ENCODE data around the gene MRPL23. TPM values are rescaled to one million over a fixed set of nuclear protein-coding genes. Genes with fewer than 3 reads are reported as not detected.

Gene MRPL23
- total RNA-seq, 1 experiment from 2014 or later = 123 TPM

DNA sequence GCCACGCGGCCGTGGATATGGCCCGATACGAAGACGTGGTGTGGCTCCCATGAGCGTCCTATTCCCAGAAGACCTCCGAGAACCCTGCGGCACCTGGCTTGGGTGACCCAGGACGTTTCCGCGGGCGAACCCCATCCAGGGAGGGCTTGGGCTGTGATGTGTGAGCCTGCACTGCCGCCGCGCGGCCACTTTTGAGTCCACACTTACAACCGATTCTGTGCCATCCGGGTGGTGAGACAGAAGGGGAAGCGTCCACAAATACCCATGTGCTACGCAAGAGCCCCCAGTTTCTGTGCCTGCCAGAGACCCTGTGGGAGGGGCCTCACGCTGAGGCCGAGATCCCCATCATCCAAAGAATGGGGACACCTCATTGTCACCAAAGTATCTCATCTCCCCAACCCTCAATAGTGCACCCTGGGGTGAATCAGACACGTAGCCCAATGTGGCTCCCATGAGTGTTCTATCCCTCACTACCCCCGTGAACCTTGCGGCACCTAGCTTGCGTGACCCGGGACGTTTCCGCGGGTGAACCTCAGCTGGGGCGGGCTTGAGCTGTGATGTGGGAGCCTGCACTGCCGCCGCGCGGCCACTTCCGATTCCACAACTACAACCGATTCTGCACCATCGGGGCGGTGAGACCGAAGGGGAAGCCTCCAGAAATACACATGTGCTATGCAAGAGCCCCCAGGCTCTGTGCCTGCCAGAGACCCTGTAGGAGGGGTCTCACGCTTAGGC lies 55.1 kb downstream of the MRPL23 start:
- intact Hi-C loops (cut with micrococcal nuclease; ENCODE audit: unreplicated experiment) = no loop called here
- H3K9me3 ChIP-seq (ENCODE audit: control insufficient read depth, insufficient read depth, low read depth, low read length) = no peaks in the 10 kb centered on the region
- H3K27ac ChIP-seq (ENCODE audit: low read length) = no peak overlapping the region
- H3K27me3 ChIP-seq (ENCODE audit: control insufficient read depth, insufficient read depth, low read length) = no peaks in the 10 kb centered on the region
- ATAC-seq (peak; percentile 49), DNase-seq (ENCODE audit: low read depth, low spot score) (no peak)
- H3K4me3 ChIP-seq (ENCODE audit: low read depth in 2 of 2, low read length in 2 of 2) = no peak overlapping the region
- TF ChIP-seq SIN3A (IDR thresholded peaks at IDR 0.05; ENCODE audit: borderline replicate concordance, insufficient read depth, low read depth, low read length) (no peak), TCF7L2 (IDR thresholded peaks at IDR 0.05; ENCODE audit: low read depth, low read length) (no peak), REST (IDR thresholded peaks at IDR 0.05; ENCODE audit: insufficient read depth in 1 of 2, low read depth in 2 of 2, low read length in 1 of 2) (no peak), POLR2AphosphoS5 (IDR thresholded peaks at IDR 0.05; ENCODE audit: low read depth, low read length) (no peak)
- TF ChIP-seq, protein P1, sequence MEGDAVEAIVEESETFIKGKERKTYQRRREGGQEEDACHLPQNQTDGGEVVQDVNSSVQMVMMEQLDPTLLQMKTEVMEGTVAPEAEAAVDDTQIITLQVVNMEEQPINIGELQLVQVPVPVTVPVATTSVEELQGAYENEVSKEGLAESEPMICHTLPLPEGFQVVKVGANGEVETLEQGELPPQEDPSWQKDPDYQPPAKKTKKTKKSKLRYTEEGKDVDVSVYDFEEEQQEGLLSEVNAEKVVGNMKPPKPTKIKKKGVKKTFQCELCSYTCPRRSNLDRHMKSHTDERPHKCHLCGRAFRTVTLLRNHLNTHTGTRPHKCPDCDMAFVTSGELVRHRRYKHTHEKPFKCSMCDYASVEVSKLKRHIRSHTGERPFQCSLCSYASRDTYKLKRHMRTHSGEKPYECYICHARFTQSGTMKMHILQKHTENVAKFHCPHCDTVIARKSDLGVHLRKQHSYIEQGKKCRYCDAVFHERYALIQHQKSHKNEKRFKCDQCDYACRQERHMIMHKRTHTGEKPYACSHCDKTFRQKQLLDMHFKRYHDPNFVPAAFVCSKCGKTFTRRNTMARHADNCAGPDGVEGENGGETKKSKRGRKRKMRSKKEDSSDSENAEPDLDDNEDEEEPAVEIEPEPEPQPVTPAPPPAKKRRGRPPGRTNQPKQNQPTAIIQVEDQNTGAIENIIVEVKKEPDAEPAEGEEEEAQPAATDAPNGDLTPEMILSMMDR (IDR thresholded peaks at IDR 0.05) = no peak
- no peaks in the 10 kb centered on the region for H3K4me1 ChIP-seq (ENCODE audit: control insufficient read depth, insufficient read depth, low read length)
- ChIA-PET CTCF (interaction anchor here (0.6 to 4.1 kb wide), 14 partner anchors 46 to 407 kb away, joined by 3 to 41 read pairs (median 5); partner anchors contain the start of gene SYT8), POLR2A (no interaction called here)
- H3K36me3 ChIP-seq (ENCODE audit: control insufficient read depth, insufficient read depth, low read length) = no peaks in the 10 kb centered on the region
- no TSS peak for BruUV-seq (replicated peaks)
- in situ Hi-C loops (cut with HindIII; ENCODE audit: low pct_unique_long_range_greater_than_20kb, low sequenced_read_pairs) = no loop called here

DNA sequence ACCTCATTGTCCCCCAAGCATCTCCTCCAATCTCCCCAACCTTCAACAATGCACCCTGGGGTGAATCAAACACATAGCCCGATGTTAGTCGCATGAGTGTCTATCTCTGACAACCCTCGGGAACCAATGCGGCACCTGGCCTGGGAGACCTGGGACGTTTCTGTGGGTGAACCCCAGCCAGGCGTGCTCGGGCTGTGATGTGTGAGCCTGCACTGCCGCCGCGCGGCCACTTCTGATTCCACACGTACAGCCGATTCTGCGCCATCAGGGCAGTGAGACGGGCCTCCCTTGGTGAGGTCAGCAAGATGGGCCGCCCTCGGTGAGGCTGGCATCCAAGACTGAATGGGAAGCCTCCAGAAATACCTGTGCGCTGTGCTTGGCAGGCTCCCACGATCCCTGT lies 55.7 kb downstream of the MRPL23 start:
- TF ChIP-seq, protein P1 (IDR thresholded peaks at IDR 0.05) = no peak
- no peak for TF ChIP-seq TCF7L2 (IDR thresholded peaks at IDR 0.05; ENCODE audit: low read depth, low read length)
- TF ChIP-seq REST (IDR thresholded peaks at IDR 0.05; ENCODE audit: insufficient read depth in 1 of 2, low read depth in 2 of 2, low read length in 1 of 2) = no peak
- no peak for TF ChIP-seq POLR2AphosphoS5 (IDR thresholded peaks at IDR 0.05; ENCODE audit: low read depth, low read length)
- no peak for TF ChIP-seq SIN3A (IDR thresholded peaks at IDR 0.05; ENCODE audit: borderline replicate concordance, insufficient read depth, low read depth, low read length)
- Histone ChIP-seq H3K4me1 (ENCODE audit: control insufficient read depth, insufficient read depth, low read length) (no peaks in the 10 kb centered on the region), H3K27ac (ENCODE audit: low read length) (no peak overlapping the region), H3K4me3 (ENCODE audit: low read depth in 2 of 2, low read length in 2 of 2) (no peak overlapping the region), H3K27me3 (ENCODE audit: control insufficient read depth, insufficient read depth, low read length) (no peaks in the 10 kb centered on the region), H3K36me3 (ENCODE audit: control insufficient read depth, insufficient read depth, low read length) (no peaks in the 10 kb centered on the region), H3K9me3 (ENCODE audit: control insufficient read depth, insufficient read depth, low read depth, low read length) (no peaks in the 10 kb centered on the region)
- intact Hi-C loops (cut with micrococcal nuclease; ENCODE audit: unreplicated experiment) = no loop called here
- CTCF ChIA-PET = interaction anchor here (0.6 to 4.1 kb wide), 9 partner anchors 25 to 350 kb away, joined by 3 to 41 read pairs (median 13); no protein-coding TSS in a partner anchor
- in situ Hi-C loops (cut with HindIII; ENCODE audit: low pct_unique_long_range_greater_than_20kb, low sequenced_read_pairs) = no loop called here
- POLR2A ChIA-PET = no interaction called here
- peak; percentile 64 for ATAC-seq
- no peak for DNase-seq (ENCODE audit: low read depth, low spot score)
- no TSS peak for BruUV-seq (replicated peaks)

Measured in Panc1 (cell line).